HCT116 (cell line): Measurements from ENCODE around the gene ITPR1. TPM values are rescaled to one million over a fixed set of nuclear protein-coding genes. Genes with fewer than 3 reads are reported as not detected.

Experiments
- ATAC-seq: fragments of 200-7000 bp; cut with Tn5 transposase; 2 replicates; pipeline ENCODE4 v1.9.1; 2020; ENCODE audit warnings: mild to moderate bottlenecking, moderate library complexity
- BruUV-seq: library from RNA; stranded (reverse); fragments of 400-500 nt; replicated peaks from 2 replicates; lab custom pipeline; 2021; lab: Mats Ljungman, UMichigan
- CTCF ChIA-PET: fragments of 300-600 bp; sonication (Branson Sonifier 250); formaldehyde crosslinking; loops from one replicate; lab custom pipeline; 2021; ENCODE audit warnings: antibody characterized with exemption; lab: Charles Lee
- POLR2A ChIA-PET: fragments of 300-600, 350-600 bp; sonication (Branson Sonifier 250); formaldehyde crosslinking; loops from one replicate; lab custom pipeline; 2021; ENCODE audit warnings: antibody characterized with exemption; lab: Charles Lee
- RAD21 ChIA-PET, 2 experiments: fragments of 300-600 bp; sonication (Branson Sonifier 250); formaldehyde crosslinking; loops; one replicate each; lab custom pipeline; 2023; ENCODE audit warnings: low total read pairs in 2 of 2; ENCODE audit not compliant: uncharacterized antibody in 2 of 2, unreplicated experiment in 2 of 2, low non-redundant PET in 1 of 2; lab: Charles Lee
- DNase-seq: peaks from one replicate; pipeline ENCODE4 v3.0.0-alpha.2; 2010; ENCODE audit warnings: low read depth, low spot score
- H2AFZ ChIP-seq: fragments of 200-600 bp; shearing (Covaris generic), sonication (generic); 2 replicates; pipeline ENCODE4 v1.6.1; 2017; ENCODE audit warnings: low read depth, mixed run types, mixed read lengths, antibody characterized with exemption, low read length; ENCODE audit not compliant: poor library complexity, severe bottlenecking
- H3K27ac ChIP-seq: 2 replicates; pipeline ENCODE4 v1.5.1; 2012; ENCODE audit warnings: low read depth, low read length
- H3K27me3 ChIP-seq: fragments of 200-600 bp; sonication (generic); 2 replicates; pipeline ENCODE4 v1.6.1; 2016; ENCODE audit warnings: mixed run types, low read length, mixed read lengths; ENCODE audit not compliant: insufficient read depth
- H3K36me3 ChIP-seq, 2 experiments: fragments of 200-500 bp in 1 of 2; fragments of 200-600 bp in 1 of 2; sonication (Bioruptor generic) in 1 of 2; sonication (generic) in 1 of 2; 2 replicates each; pipeline versions ENCODE4 v1.5.1 to v1.6.1; 2014 to 2016; ENCODE audit warnings: low read length in 2 of 2, inconsistent platforms in 1 of 2, mixed read lengths in 1 of 2, mixed run types in 1 of 2; ENCODE audit not compliant: insufficient read depth in 2 of 2, control insufficient read depth in 1 of 2
- H3K4me1 ChIP-seq, 2 experiments: fragments of 200-600 bp in 1 of 2; sonication (generic) in 1 of 2; 2 replicates each; pipeline versions ENCODE4 v1.5.1 to v1.6.1; 2012 to 2017; ENCODE audit warnings: low read length in 2 of 2, inconsistent platforms in 1 of 2, mild to moderate bottlenecking in 1 of 2, mixed read lengths in 1 of 2, mixed run types in 1 of 2, moderate library complexity in 1 of 2; ENCODE audit not compliant: insufficient read depth in 2 of 2, control insufficient read depth in 1 of 2
- H3K4me2 ChIP-seq: fragments of 200-600 bp; sonication (generic); 2 replicates; pipeline ENCODE4 v1.6.1; 2017; ENCODE audit warnings: mixed run types, low read length, mixed read lengths
- H3K4me3 ChIP-seq, 2 experiments: fragments of 200-600 bp in 1 of 2; sonication (generic) in 1 of 2; replicated peaks in 1 of 2; 2 replicates each; pipeline ENCODE4 v1.5.1; 2011 to 2016; ENCODE audit warnings: low read length in 2 of 2, control low read depth in 1 of 2, low read depth in 1 of 2, mild to moderate bottlenecking in 1 of 2, mixed read lengths in 1 of 2, mixed run types in 1 of 2
- H3K79me2 ChIP-seq: fragments of 200-600 bp; sonication (generic); 2 replicates; pipeline ENCODE4 v1.6.1; 2017; ENCODE audit warnings: mild to moderate bottlenecking, mixed run types, low read length, moderate library complexity, mixed read lengths; ENCODE audit not compliant: insufficient read depth
- H3K9ac ChIP-seq: fragments of 200-600 bp; sonication (generic); 2 replicates; pipeline ENCODE4 v1.6.1; 2016; ENCODE audit warnings: low read length, mixed read lengths
- H3K9me2 ChIP-seq: fragments of 200-600 bp; sonication (generic), shearing (Covaris generic); 2 replicates; pipeline ENCODE4 v1.6.1; 2017; ENCODE audit warnings: mixed run types, mild to moderate bottlenecking, moderate library complexity; ENCODE audit not compliant: insufficient read depth
- H3K9me3 ChIP-seq, 2 experiments: fragments of 200-500 bp in 1 of 2; fragments of 200-600 bp in 1 of 2; sonication (Bioruptor generic) in 1 of 2; sonication (generic) in 1 of 2; 2 replicates each; pipeline ENCODE4 v1.6.1; 2014 to 2017; ENCODE audit warnings: low read length in 2 of 2, mixed read lengths in 2 of 2, inconsistent platforms in 1 of 2, low read depth in 1 of 2, mild to moderate bottlenecking in 1 of 2, mixed run types in 1 of 2, moderate library complexity in 1 of 2; ENCODE audit not compliant: control insufficient read depth in 1 of 2, insufficient read depth in 1 of 2
- H4K20me1 ChIP-seq: fragments of 200-600 bp; sonication (generic), shearing (Covaris generic); 2 replicates; pipeline ENCODE4 v1.6.1; 2017; ENCODE audit warnings: mixed run types, mild to moderate bottlenecking, moderate library complexity; ENCODE audit not compliant: insufficient read depth
- CEBPB ChIP-seq: IDR thresholded peaks from 2 replicates; pipeline ENCODE4 v1.6.1; 2012; ENCODE audit warnings: low read depth
- EGR1 ChIP-seq: IDR thresholded peaks from 2 replicates; pipeline ENCODE4 v1.6.1; 2012; ENCODE audit warnings: low read depth
- ELF1 ChIP-seq: IDR thresholded peaks from 2 replicates; pipeline ENCODE4 v1.6.1; 2012; ENCODE audit warnings: low read depth, borderline replicate concordance
- EZH2 ChIP-seq: fragments of 200-600 bp; sonication (generic); IDR thresholded peaks from 2 replicates; pipeline ENCODE4 v1.6.1; 2017; ENCODE audit warnings: antibody characterized with exemption, mixed run types
- EZH2phosphoT487 ChIP-seq: fragments of 200-600 bp; IDR thresholded peaks from 2 replicates; pipeline ENCODE4 v1.6.1; 2018; ENCODE audit warnings: antibody characterized with exemption, borderline replicate concordance
- FOSL1 ChIP-seq: IDR thresholded peaks from 2 replicates; pipeline ENCODE4 v1.6.1; 2012; ENCODE audit warnings: low read depth
- JUND ChIP-seq: IDR thresholded peaks from 2 replicates; pipeline ENCODE4 v1.6.1; 2012
- POLR2A ChIP-seq: IDR thresholded peaks from 2 replicates; pipeline ENCODE4 v1.7.0; 2011; ENCODE audit warnings: borderline replicate concordance; ENCODE audit not compliant: insufficient read depth, insufficient read length; ENCODE audit errors: extremely low read depth
- POLR2AphosphoS5 ChIP-seq: IDR thresholded peaks from 2 replicates; pipeline ENCODE4 v1.6.1; 2011; ENCODE audit warnings: mild to moderate bottlenecking, low read depth, low read length, moderate library complexity
- SIN3A ChIP-seq: IDR thresholded peaks from 2 replicates; pipeline ENCODE4 v1.6.1; 2012; ENCODE audit warnings: low read depth
- SP1 ChIP-seq: IDR thresholded peaks from 2 replicates; pipeline ENCODE4 v1.6.1; 2012; ENCODE audit warnings: low read depth
- TCF7L2 ChIP-seq: IDR thresholded peaks from 2 replicates; pipeline ENCODE4 v1.7.0; 2011; ENCODE audit warnings: borderline replicate concordance, inconsistent platforms; ENCODE audit not compliant: insufficient read depth, insufficient read length; ENCODE audit errors: extremely low read depth
- intact Hi-C: fragments of 100-400 bp; cut with micrococcal nuclease; formaldehyde crosslinking; loops from 2 replicates; pipeline ENCODE4 v1.10.0; 2022
- total RNA-seq: library from RNA; stranded (reverse); gene quantifications from one replicate; pipeline ENCODE4 v1.2.1, GENCODE V29; 2021; ENCODE audit not compliant: unreplicated experiment
- TF ChIP-seq, protein P1 (sequence below): IDR thresholded peaks from 2 replicates; pipeline ENCODE4 v1.6.1; 2012; ENCODE audit warnings: low read depth

ITPR1 gene
- total RNA-seq, 1 experiment from 2014 or later = 9.2 TPM

- H3K4me3 ChIP-seq = no peak overlapping the region
- no TSS peak for BruUV-seq
- no peaks in the 10 kb centered on the region for H3K27me3 ChIP-seq
- H3K4me1 ChIP-seq = no peaks in the 10 kb centered on the region
- ChIA-PET CTCF (no interaction called here), POLR2A (no interaction called here), RAD21 (no interaction called here)
- H2AFZ ChIP-seq = no peak overlapping the region
- no peaks in the 10 kb centered on the region for H3K9me3 ChIP-seq
- TF ChIP-seq JUND = no peak
- no peak for TF ChIP-seq ELF1
- TF ChIP-seq, protein P1, sequence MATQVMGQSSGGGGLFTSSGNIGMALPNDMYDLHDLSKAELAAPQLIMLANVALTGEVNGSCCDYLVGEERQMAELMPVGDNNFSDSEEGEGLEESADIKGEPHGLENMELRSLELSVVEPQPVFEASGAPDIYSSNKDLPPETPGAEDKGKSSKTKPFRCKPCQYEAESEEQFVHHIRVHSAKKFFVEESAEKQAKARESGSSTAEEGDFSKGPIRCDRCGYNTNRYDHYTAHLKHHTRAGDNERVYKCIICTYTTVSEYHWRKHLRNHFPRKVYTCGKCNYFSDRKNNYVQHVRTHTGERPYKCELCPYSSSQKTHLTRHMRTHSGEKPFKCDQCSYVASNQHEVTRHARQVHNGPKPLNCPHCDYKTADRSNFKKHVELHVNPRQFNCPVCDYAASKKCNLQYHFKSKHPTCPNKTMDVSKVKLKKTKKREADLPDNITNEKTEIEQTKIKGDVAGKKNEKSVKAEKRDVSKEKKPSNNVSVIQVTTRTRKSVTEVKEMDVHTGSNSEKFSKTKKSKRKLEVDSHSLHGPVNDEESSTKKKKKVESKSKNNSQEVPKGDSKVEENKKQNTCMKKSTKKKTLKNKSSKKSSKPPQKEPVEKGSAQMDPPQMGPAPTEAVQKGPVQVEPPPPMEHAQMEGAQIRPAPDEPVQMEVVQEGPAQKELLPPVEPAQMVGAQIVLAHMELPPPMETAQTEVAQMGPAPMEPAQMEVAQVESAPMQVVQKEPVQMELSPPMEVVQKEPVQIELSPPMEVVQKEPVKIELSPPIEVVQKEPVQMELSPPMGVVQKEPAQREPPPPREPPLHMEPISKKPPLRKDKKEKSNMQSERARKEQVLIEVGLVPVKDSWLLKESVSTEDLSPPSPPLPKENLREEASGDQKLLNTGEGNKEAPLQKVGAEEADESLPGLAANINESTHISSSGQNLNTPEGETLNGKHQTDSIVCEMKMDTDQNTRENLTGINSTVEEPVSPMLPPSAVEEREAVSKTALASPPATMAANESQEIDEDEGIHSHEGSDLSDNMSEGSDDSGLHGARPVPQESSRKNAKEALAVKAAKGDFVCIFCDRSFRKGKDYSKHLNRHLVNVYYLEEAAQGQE = no peak
- no peak for TF ChIP-seq FOSL1
- no peak for TF ChIP-seq POLR2AphosphoS5
- no peaks in the 10 kb centered on the region for H3K9me2 ChIP-seq
- H3K36me3 ChIP-seq = no peaks in the 10 kb centered on the region
- intact Hi-C loops = no loop called here
- H3K9ac ChIP-seq = no peak overlapping the region
- H3K4me2 ChIP-seq = no peak overlapping the region
- H4K20me1 ChIP-seq = no peaks in the 10 kb centered on the region
- DNase-seq (no peak), ATAC-seq (no peak)
- no peaks in the 10 kb centered on the region for H3K79me2 ChIP-seq
- no peak overlapping the region for H3K27ac ChIP-seq
These were observed 99.9 kb downstream of the ITPR1 start for GRCh38 chr3:4593014-4593413.

DNA sequence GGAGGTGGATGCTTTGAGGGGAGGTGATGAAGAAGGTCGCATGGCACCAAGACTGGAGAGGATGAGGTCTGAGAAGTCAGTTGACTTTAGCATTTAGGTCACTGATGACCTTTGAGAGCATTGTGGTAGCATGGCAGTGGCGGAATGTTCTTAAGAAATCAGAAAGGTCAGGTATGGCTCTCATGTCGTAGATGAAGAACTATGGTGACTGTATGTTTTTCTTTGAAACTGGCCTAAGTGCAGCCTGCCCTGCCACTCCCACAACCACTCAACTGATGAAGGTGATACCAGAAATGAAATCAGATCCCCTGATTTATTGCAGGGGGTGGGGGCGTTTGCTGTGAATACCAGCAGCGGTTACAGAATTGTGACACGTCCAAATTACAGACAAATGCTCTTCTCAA lies 102.6 kb downstream of the ITPR1 start:
- H3K4me1 ChIP-seq = no peaks in the 10 kb centered on the region
- H3K79me2 ChIP-seq = no peaks in the 10 kb centered on the region
- ATAC-seq (no peak), DNase-seq (no peak)
- H3K4me3 ChIP-seq = no peak overlapping the region
- H3K27ac ChIP-seq = no peak overlapping the region
- H2AFZ ChIP-seq = no peak overlapping the region
- no peak overlapping the region for H3K4me2 ChIP-seq
- BruUV-seq = no TSS peak
- CTCF ChIA-PET = no interaction called here
- H3K9me2 ChIP-seq = no peaks in the 10 kb centered on the region
- POLR2A ChIA-PET = no interaction called here
- RAD21 ChIA-PET = interaction anchor here in 1 of 2 experiments (0.7 kb wide), 1 partner anchor 1395 kb away, joined by 3 read pairs; no protein-coding TSS in a partner anchor
- H3K36me3 ChIP-seq = no peaks in the 10 kb centered on the region
- peaks cover 6% of the 10 kb centered on the region; the same call in 1 of the 2 replicates for H3K27me3 ChIP-seq
- no peaks in the 10 kb centered on the region for H3K9me3 ChIP-seq
- no peak overlapping the region for H3K9ac ChIP-seq
- intact Hi-C loops = no loop called here
- H4K20me1 ChIP-seq = no peaks in the 10 kb centered on the region
- TF ChIP-seq FOSL1 = no peak
- TF ChIP-seq, protein P1 = no peak
- TF ChIP-seq POLR2A = no peak
- TF ChIP-seq SIN3A = no peak
- no peak for TF ChIP-seq CEBPB
- TF ChIP-seq EZH2 = no peak
- TF ChIP-seq EZH2phosphoT487 = no peak
- TF ChIP-seq ELF1 = no peak
- TF ChIP-seq TCF7L2 = no peak
- no peak for TF ChIP-seq EGR1
- TF ChIP-seq SP1 = no peak
